IMR-90 (cell line): Measurements from ENCODE around the gene TPPP3. TPM values are rescaled to one million over a fixed set of nuclear protein-coding genes. Genes with fewer than 3 reads are reported as not detected.

Source experiments
- ATAC-seq: fragments of 200-7000 bp; cut with Tn5 transposase; 2 replicates; pipeline ENCODE4 v1.9.1; 2020; ENCODE audit warnings: low read depth, mild to moderate bottlenecking, moderate library complexity
- BruUV-seq: library from RNA; stranded (reverse); fragments of 400-500 nt; replicated peaks from 2 replicates; lab custom pipeline; 2021; lab: Mats Ljungman, UMichigan
- CTCF ChIA-PET: fragments of 300-600 bp; formaldehyde crosslinking; extraction: SDS; loops from one replicate; lab custom pipeline; 2021; ENCODE audit warnings: antibody characterized with exemption; lab: Yijun Ruan, JAX
- POLR2A ChIA-PET: fragments of 300-600 bp; sonication (Branson Sonifier 250); formaldehyde crosslinking; loops from one replicate; lab custom pipeline; 2022; ENCODE audit warnings: antibody characterized with exemption; ENCODE audit not compliant: unreplicated experiment; lab: Charles Lee
- DNase-seq: peaks from one replicate; pipeline ENCODE4 v3.0.0; 2013
- H2AFZ ChIP-seq: replicated peaks from 2 replicates; pipeline ENCODE3; 2013; ENCODE audit warnings: low read length, mild to moderate bottlenecking; ENCODE audit not compliant: poor library complexity
- H2AK5ac ChIP-seq: 2 replicates; pipeline ENCODE4 v1.6.1; 2013; ENCODE audit warnings: low read depth, low read length, inconsistent platforms
- H2AK9ac ChIP-seq: replicated peaks from 2 replicates; pipeline ENCODE3; 2013; ENCODE audit warnings: mild to moderate bottlenecking, low read depth, low read length, moderate library complexity; ENCODE audit not compliant: poor library complexity
- H2BK120ac ChIP-seq: 2 replicates; pipeline ENCODE4 v1.6.1; 2013; ENCODE audit warnings: low read depth, low read length, inconsistent platforms
- H2BK15ac ChIP-seq: 3 replicates; pipeline ENCODE4 v1.6.1; 2013; ENCODE audit warnings: low read depth, low read length, inconsistent platforms
- H2BK20ac ChIP-seq: 2 replicates; pipeline ENCODE4 v1.6.1; 2013; ENCODE audit warnings: low read depth, mild to moderate bottlenecking, inconsistent platforms, low read length, moderate library complexity
- H2BK5ac ChIP-seq: 2 replicates; pipeline ENCODE4 v1.6.1; 2013; ENCODE audit warnings: mild to moderate bottlenecking, low read depth, low read length, inconsistent platforms; ENCODE audit not compliant: poor library complexity, severe bottlenecking
- H3K14ac ChIP-seq: replicated peaks from 2 replicates; pipeline ENCODE4 v1.6.1; 2013; ENCODE audit warnings: low read depth, low read length, inconsistent platforms
- H3K18ac ChIP-seq: 2 replicates; pipeline ENCODE4 v1.6.1; 2013; ENCODE audit warnings: low read depth, low read length, control low read depth
- H3K23ac ChIP-seq: 2 replicates; pipeline ENCODE4 v1.6.1; 2013; ENCODE audit warnings: low read depth, low read length, inconsistent platforms
- H3K27ac ChIP-seq: 2 replicates; pipeline ENCODE4 v1.5.1; 2013; ENCODE audit warnings: mild to moderate bottlenecking, control low read depth, low read length; ENCODE audit not compliant: insufficient read depth
- H3K27me3 ChIP-seq: 2 replicates; pipeline ENCODE4 v1.6.1; 2013; ENCODE audit warnings: low read length; ENCODE audit not compliant: control insufficient read depth, insufficient read depth
- H3K36me3 ChIP-seq: 2 replicates; pipeline ENCODE4 v1.6.1; 2013; ENCODE audit warnings: low read length, mixed read lengths; ENCODE audit not compliant: control insufficient read depth, insufficient read depth
- H3K4ac ChIP-seq: 2 replicates; pipeline ENCODE4 v1.6.1; 2013; ENCODE audit warnings: low read depth, low read length, inconsistent platforms
- H3K4me1 ChIP-seq: 2 replicates; pipeline ENCODE4 v1.6.1; 2013; ENCODE audit warnings: low read length, mixed read lengths; ENCODE audit not compliant: control insufficient read depth, insufficient read depth
- H3K4me2 ChIP-seq: 2 replicates; pipeline ENCODE4 v1.6.1; 2013; ENCODE audit warnings: low read depth, mild to moderate bottlenecking, control low read depth, low read length, moderate library complexity
- H3K4me3 ChIP-seq: 2 replicates; pipeline ENCODE4 v1.5.1; 2013; ENCODE audit warnings: low read depth, mild to moderate bottlenecking, control low read depth, low read length, moderate library complexity; ENCODE audit not compliant: insufficient read depth
- H3K56ac ChIP-seq: 2 replicates; pipeline ENCODE4 v1.6.1; 2013; ENCODE audit warnings: low read length, inconsistent platforms; ENCODE audit not compliant: insufficient read depth; ENCODE audit errors: extremely low read depth
- H3K79me1 ChIP-seq, 2 experiments: 2 replicates each; pipeline ENCODE4 v1.6.1; 2013; ENCODE audit warnings: low read length in 2 of 2, inconsistent platforms in 1 of 2, low read depth in 1 of 2
- H3K9ac ChIP-seq: 2 replicates; pipeline ENCODE4 v1.6.1; 2013; ENCODE audit warnings: low read depth, low read length, control low read depth
- H3K9me1 ChIP-seq: 2 replicates; pipeline ENCODE4 v1.6.1; 2013; ENCODE audit warnings: low read length, inconsistent platforms; ENCODE audit not compliant: insufficient read depth
- H3K9me3 ChIP-seq: 2 replicates; pipeline ENCODE4 v1.6.1; 2013; ENCODE audit warnings: low read length; ENCODE audit not compliant: control insufficient read depth, insufficient read depth
- H4K20me1 ChIP-seq: 2 replicates; pipeline ENCODE4 v1.6.1; 2013; ENCODE audit warnings: low read length, inconsistent platforms; ENCODE audit not compliant: insufficient read depth
- H4K5ac ChIP-seq: 2 replicates; pipeline ENCODE4 v1.6.1; 2013; ENCODE audit warnings: mild to moderate bottlenecking, low read depth, low read length, control low read depth
- H4K8ac ChIP-seq, 2 experiments: 2 replicates each; pipeline ENCODE4 v1.6.1; 2013; ENCODE audit warnings: low read depth in 2 of 2, low read length in 2 of 2, control low read depth in 1 of 2, inconsistent platforms in 1 of 2
- H4K91ac ChIP-seq: 2 replicates; pipeline ENCODE4 v1.6.1; 2013; ENCODE audit warnings: low read depth, low read length, inconsistent platforms; ENCODE audit not compliant: insufficient read depth
- BHLHE40 ChIP-seq: fragments of 150-350 bp; IDR thresholded peaks from 2 replicates; pipeline ENCODE4 v1.6.1; 2016; ENCODE audit warnings: mild to moderate bottlenecking, low read depth, low read length
- CEBPB ChIP-seq: IDR thresholded peaks from 2 replicates; pipeline ENCODE4 v1.6.1; 2012; ENCODE audit warnings: low read depth, low read length, improper control_type of control experiment
- CHD1 ChIP-seq: IDR thresholded peaks from 2 replicates; pipeline ENCODE4 v1.6.1; 2012; ENCODE audit warnings: low read depth, low read length, improper control_type of control experiment
- CTCF ChIP-seq: conservative IDR thresholded peaks from 2 replicates; pipeline ENCODE4 v1.5.1; 2012; ENCODE audit warnings: mild to moderate bottlenecking, low read depth, low read length, improper control_type of control experiment
- ELK1 ChIP-seq: fragments of 150-350 bp; IDR thresholded peaks from 2 replicates; pipeline ENCODE4 v1.6.1; 2016; ENCODE audit warnings: low read depth, mild to moderate bottlenecking, low read length, moderate library complexity, borderline replicate concordance
- FOS ChIP-seq: fragments of 150-350 bp; IDR thresholded peaks from 2 replicates; pipeline ENCODE4 v1.6.1; 2016; ENCODE audit warnings: low read depth, low read length
- MAFK ChIP-seq: IDR thresholded peaks from 2 replicates; pipeline ENCODE4 v1.6.1; 2012; ENCODE audit warnings: low read depth, low read length, improper control_type of control experiment
- MAZ ChIP-seq: IDR thresholded peaks from 2 replicates; pipeline ENCODE4 v1.6.1; 2012; ENCODE audit warnings: low read depth, mild to moderate bottlenecking, low read length, improper control_type of control experiment, moderate library complexity, borderline replicate concordance
- MXI1 ChIP-seq: IDR thresholded peaks from 2 replicates; pipeline ENCODE4 v1.6.1; 2012; ENCODE audit warnings: low read depth, mild to moderate bottlenecking, low read length, moderate library complexity, borderline replicate concordance
- NFE2L2 ChIP-seq: fragments of 150-350 bp; IDR thresholded peaks from 2 replicates; pipeline ENCODE4 v1.6.1; 2016; ENCODE audit warnings: low read depth, mild to moderate bottlenecking, low read length
- POLR2A ChIP-seq: IDR thresholded peaks from 2 replicates; pipeline ENCODE4 v1.6.1; 2012; ENCODE audit warnings: mild to moderate bottlenecking, low read depth, low read length
- RAD21 ChIP-seq: IDR thresholded peaks from 2 replicates; pipeline ENCODE4 v1.6.1; 2012; ENCODE audit warnings: low read length, improper control_type of control experiment
- RCOR1 ChIP-seq: IDR thresholded peaks from 2 replicates; pipeline ENCODE4 v1.6.1; 2012; ENCODE audit warnings: mild to moderate bottlenecking, low read length, improper control_type of control experiment; ENCODE audit not compliant: insufficient replicate concordance
- RFX5 ChIP-seq: IDR thresholded peaks from 2 replicates; pipeline ENCODE4 v1.8.0; 2012; ENCODE audit warnings: low read depth, mild to moderate bottlenecking, low read length, moderate library complexity
- SMC3 ChIP-seq: fragments of 150-350 bp; IDR thresholded peaks from 2 replicates; pipeline ENCODE4 v1.6.1; 2016; ENCODE audit warnings: low read depth, mild to moderate bottlenecking, antibody characterized with exemption, low read length, moderate library complexity
- USF2 ChIP-seq: fragments of 150-350 bp; IDR thresholded peaks from 2 replicates; pipeline ENCODE4 v1.6.1; 2017; ENCODE audit warnings: mild to moderate bottlenecking, antibody characterized with exemption, low read length, low read depth
- WGBS, 2 experiments: methylation state at CpG; one replicate each; pipeline versions ENCODE4 v1.1.5 to v1.1.7; 2013; ENCODE audit warnings: missing lambda C conversion rate in 2 of 2; ENCODE audit not compliant: insufficient read length in 1 of 2; ENCODE audit errors: extremely low coverage in 2 of 2; 5-methylcytosine and 5-hydroxymethylcytosine counted together
- dilution Hi-C: fragments of 300-500 bp; cut with HindIII; formaldehyde crosslinking; loops from one replicate; pipeline ENCODE4 v1.14.3; 2018; ENCODE audit warnings: low sequenced_read_pairs; ENCODE audit not compliant: unreplicated experiment
- in situ Hi-C: fragments of 300-500 bp; cut with MboI; formaldehyde crosslinking; loops from 3 replicates; pipeline ENCODE4 v1.14.3; 2019; ENCODE audit warnings: low sequenced_read_pairs, inconsistent platforms, mixed read lengths
- intact Hi-C: fragments of 100-400 bp; cut with micrococcal nuclease; formaldehyde crosslinking; loops from 2 replicates; pipeline ENCODE4 v1.10.0; 2022
- polyA plus RNA-seq, 3 experiments: library from polyadenylated mRNA; depleted of rRNA; stranded (reverse); fragments of >200 nt; gene quantifications; 2 replicates each; pipeline ENCODE4 v1.2.3, GENCODE V29; 2012; ENCODE audit warnings: low replicate concordance in 1 of 3
- total RNA-seq: library from RNA; depleted of rRNA; stranded (reverse); fragments of >200 nt; gene quantifications from 2 replicates; pipeline ENCODE4 v1.2.3, GENCODE V29; 2012

The TPPP3 gene
- total and polyA plus RNA-seq, 2 of the 4 experiments (the other 2 are of a cell fraction): 0.54 to 2.4 TPM

GRCh38 chr16:67411339-67411738 lies 18.0 kb upstream of the TPPP3 start:
- Histone ChIP-seq H3K18ac (no peak overlapping the region), H3K27ac (no peak overlapping the region), H3K4me1 (peaks cover 11% of the 10 kb centered on the region), H4K91ac (no peak overlapping the region), H3K9ac (no peak overlapping the region), H2AK5ac (no peak overlapping the region), H3K4me2 (no peak overlapping the region), H3K9me3 (no peaks in the 10 kb centered on the region), H2BK5ac (no peak overlapping the region), H2AK9ac (no peak overlapping the region), H3K4ac (no peak overlapping the region), H4K5ac (no peak overlapping the region), H4K20me1 (no peaks in the 10 kb centered on the region), H2BK20ac (no peak overlapping the region), H3K14ac (no peak overlapping the region), H3K27me3 (no peaks in the 10 kb centered on the region), H2AFZ (no peak overlapping the region), H4K8ac (no peak overlapping the region), H2BK120ac (no peak overlapping the region), H3K4me3 (no peak overlapping the region), H3K79me1 (peaks cover 2 to 25% of the 10 kb centered on the region in 2 experiments; a peak in 3 of 4 replicates), H3K56ac (no peak overlapping the region), H3K23ac (no peak overlapping the region), H3K36me3 (no peaks in the 10 kb centered on the region), H2BK15ac (no peak overlapping the region), H3K9me1 (peaks cover 12% of the 10 kb centered on the region)
- no peak for ATAC-seq
- in situ Hi-C loops (no loop called here), intact Hi-C loops (no loop called here), dilution Hi-C loops (no loop called here)
- POLR2A ChIA-PET: no interaction called here
- BruUV-seq: no TSS peak
- TF ChIP-seq RFX5: no peak
- no peak for TF ChIP-seq NFE2L2
- no peak for TF ChIP-seq CTCF
- no peak for TF ChIP-seq BHLHE40
- TF ChIP-seq RCOR1: no peak
- TF ChIP-seq FOS: no peak
- TF ChIP-seq SMC3: no peak
- no peak for TF ChIP-seq MAZ
- TF ChIP-seq CEBPB: no peak
- TF ChIP-seq RAD21: no peak
- TF ChIP-seq ELK1: no peak
- no peak for TF ChIP-seq CHD1
- no peak for TF ChIP-seq MXI1
- no peak for TF ChIP-seq MAFK
- TF ChIP-seq USF2: no peak
- no peak for TF ChIP-seq POLR2A
- CTCF ChIA-PET: interaction anchor here (0.6 kb wide), 1 partner anchor 12 kb away, joined by 4 read pairs; no protein-coding TSS in a partner anchor
- WGBS, 2 experiments: 89% methylated on average over 2 of the region's 3 CpGs; no CpG with 5 or more reads in 1 of the 2 experiments
- no peak for DNase-seq
